ENCODE data around the gene CSNK2A2.

GRCh38 chr16:58128711-58129096 lies 69.2 kb downstream of the CSNK2A2 start:
- TF ChIP-seq CTCF (conservative IDR thresholded peaks at IDR 0.05; ENCODE audit: low read depth in 2 of 2) (no peak), CREB1 (CRISPR knock-in tag; IDR thresholded peaks at IDR 0.05; ENCODE audit: low read depth) (no peak), POLR2AphosphoS5 (IDR thresholded peaks at IDR 0.05; ENCODE audit: low read depth) (no peak), JUNB (IDR thresholded peaks at IDR 0.05; ENCODE audit: unreplicated experiment) (no peak), ZNF331 (CRISPR knock-in tag; IDR thresholded peaks at IDR 0.05; ENCODE audit: low read depth) (no peak), REST (IDR thresholded peaks at IDR 0.05; ENCODE audit: unreplicated experiment) (no peak), EZH2 (IDR thresholded peaks at IDR 0.05; ENCODE audit: low read depth, unreplicated experiment) (no peak), ZNF114 (CRISPR knock-in tag; IDR thresholded peaks at IDR 0.05) (no peak), ZNF462 (CRISPR knock-in tag; IDR thresholded peaks at IDR 0.05) (no peak), EZH2phosphoT487 (IDR thresholded peaks at IDR 0.05; ENCODE audit: unreplicated experiment) (no peak)
